K562 (cell line): Measurements from ENCODE around the gene ARHGAP22. TPM values are rescaled to one million over a fixed set of nuclear protein-coding genes. Genes with fewer than 3 reads are reported as not detected.

Source experiments
- CBFA2T2 ChIP-seq: fragments of 450-650 bp; conservative IDR thresholded peaks from 2 replicates; pipeline ENCODE4 v1.6.1; 2017; ENCODE audit warnings: mild to moderate bottlenecking
- CHCHD3 ChIP-seq: fragments of 250-450 bp; sonication (Bioruptor Pico); IDR thresholded peaks from 2 replicates; pipeline ENCODE4 v2.1.2; 2022; ENCODE audit warnings: mild to moderate bottlenecking
- NFRKB ChIP-seq: fragments of 450-650 bp; IDR thresholded peaks from 2 replicates; pipeline ENCODE4 v1.6.1; 2016; ENCODE audit warnings: low read depth
- POU5F1 ChIP-seq: fragments of 150-350 bp; IDR thresholded peaks from 2 replicates; pipeline ENCODE4 v1.6.1; 2014; ENCODE audit warnings: borderline replicate concordance, low read length, low read depth, mild to moderate bottlenecking; ENCODE audit not compliant: partially characterized antibody
- SMAD1 ChIP-seq: fragments of 150-350 bp; IDR thresholded peaks from 2 replicates; pipeline ENCODE4 v1.6.1; 2014; ENCODE audit warnings: low read length, low read depth; ENCODE audit not compliant: partially characterized antibody
- SREBF1 ChIP-seq: fragments of 150-350 bp; IDR thresholded peaks from 2 replicates; pipeline ENCODE4 v1.6.1; 2014; ENCODE audit warnings: antibody characterized with exemption, low read depth, low read length, borderline replicate concordance
- TARDBP ChIP-seq: fragments of 450-650 bp; IDR thresholded peaks from 2 replicates; pipeline ENCODE4 v1.6.1; 2016
- TEAD4 ChIP-seq, 2 experiments: sonication (generic) in 1 of 2; formaldehyde crosslinking in 1 of 2; IDR thresholded peaks; 2 replicates each; pipeline versions ENCODE4 v1.6.1 to v1.8.0; 2012 to 2022; ENCODE audit warnings: borderline replicate concordance in 1 of 2, inconsistent platforms in 1 of 2, low read length in 1 of 2, mild to moderate bottlenecking in 1 of 2, missing genetic modification reagents in 1 of 2
- ZC3H8 ChIP-seq: fragments of 450-650 bp; IDR thresholded peaks from 2 replicates; pipeline ENCODE4 v1.6.1; 2017
- ZKSCAN3 ChIP-seq: fragments of 250-450 bp; sonication (Bioruptor Pico); IDR thresholded peaks from 2 replicates; pipeline ENCODE4 v1.4.0; 2020
- ZNF354B ChIP-seq: fragments of 250-450 bp; sonication (Bioruptor Pico); IDR thresholded peaks from 2 replicates; pipeline ENCODE4 v1.4.0; 2020
- ZNF584 ChIP-seq: fragments of 200-800 bp; sonication (Bioruptor generic); IDR thresholded peaks from 2 replicates; pipeline ENCODE4 v1.6.1; 2016; ENCODE audit warnings: low read depth, mild to moderate bottlenecking, missing genetic modification characterization, missing compliant biosample characterization
- polyA plus RNA-seq, 8 experiments: library from polyadenylated mRNA; depleted of rRNA in 4 of 8; stranded (reverse) in 5 of 8; unstranded in 3 of 8; fragments of >200 nt; fragmentation: Nextera tagmentation in 2 of 8; fragmentation: Illumina TruSeq in 1 of 8; extraction: Ambion mirVana in 2 of 8; extraction: Trizol in 1 of 8; gene quantifications; 2 replicates each; pipeline versions ENCODE4 v1.2.1 to v1.2.3, GENCODE V29; 2011 to 2014; ENCODE audit warnings: inconsistent platforms in 1 of 8, missing spikeins in 1 of 8
- total RNA-seq, 7 experiments: library from RNA; depleted of rRNA in 6 of 7; stranded (reverse); fragments of >200 nt in 6 of 7; fragmentation: Illumina TruSeq in 2 of 7; extraction: Trizol in 2 of 7; gene quantifications; 2 replicates each; pipeline versions ENCODE4 v1.2.1 to v1.2.3, GENCODE V29; 2011 to 2021; ENCODE audit warnings: low replicate concordance in 1 of 7
- TF ChIP-seq, protein P1 (sequence below): fragments of 250-450 bp; sonication (Bioruptor Pico); IDR thresholded peaks from 2 replicates; pipeline ENCODE4 v1.5.0; 2021
- TF ChIP-seq, protein P2 (sequence below), 3 experiments: fragments of 200-800 bp in 1 of 3; sonication (Bioruptor generic) in 1 of 3; sonication (generic) in 1 of 3; formaldehyde crosslinking in 1 of 3; IDR thresholded peaks; 2 replicates each; pipeline versions ENCODE4 v1.6.1 to v1.8.0; 2016 to 2022; ENCODE audit warnings: mild to moderate bottlenecking in 2 of 3, missing compliant biosample characterization in 2 of 3, missing genetic modification characterization in 2 of 3, missing genetic modification reagents in 1 of 3
- TF ChIP-seq, protein P3 (sequence below): sonication (generic); formaldehyde crosslinking; IDR thresholded peaks from 2 replicates; pipeline ENCODE4 v1.8.1; 2023; ENCODE audit warnings: mild to moderate bottlenecking, missing genetic modification reagents
- TF ChIP-seq, protein P4 (sequence below): fragments of 250-450 bp; sonication (Bioruptor Pico); IDR thresholded peaks from 2 replicates; pipeline ENCODE4 v1.4.0; 2020; ENCODE audit warnings: mild to moderate bottlenecking
- TF ChIP-seq, protein P5 (sequence below): sonication (generic); formaldehyde crosslinking; IDR thresholded peaks from 2 replicates; pipeline ENCODE4 v1.8.1; 2023; ENCODE audit warnings: mild to moderate bottlenecking, missing genetic modification reagents, moderate library complexity
- TF ChIP-seq, protein P6 (sequence below): fragments of 450-650 bp; IDR thresholded peaks from 2 replicates; pipeline ENCODE4 v1.6.1; 2018; ENCODE audit not compliant: partially characterized antibody

The ARHGAP22 gene
- total and polyA plus RNA-seq, 9 of the 15 experiments (the other 6 are each of a cell fraction or from before 2014, with no cell fraction given) = 1.3 to 28.1 (median 12.7) TPM

DNA sequence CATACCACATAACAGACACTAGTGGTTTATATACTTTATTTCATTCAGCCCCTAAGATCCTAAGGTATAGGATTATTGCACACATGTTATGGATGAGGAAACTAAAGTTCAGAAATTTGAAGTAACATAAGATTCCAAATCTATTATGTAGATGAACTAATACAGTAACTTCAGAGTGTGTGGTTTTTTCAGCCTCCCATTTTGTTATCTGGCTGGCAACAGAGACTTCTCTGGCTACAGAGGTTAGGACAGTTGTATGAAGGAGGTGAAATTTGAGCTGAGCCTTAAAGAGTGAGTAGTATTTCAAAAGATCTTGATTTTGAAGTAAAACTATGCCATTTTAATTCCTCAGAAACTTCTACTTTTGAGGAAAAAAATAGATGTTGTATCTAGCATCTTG lies 173.0 kb downstream of the ARHGAP22 start (continued):
- TF ChIP-seq ZKSCAN3 (CRISPR knock-in tag) (no peak), POU5F1 (no peak), NFRKB (peak; percentile 79), ZNF584 (CRISPR knock-in tag) (no peak), SMAD1 (no peak), SREBF1 (no peak), ZC3H8 (no peak), CBFA2T2 (peak; percentile 51), CHCHD3 (CRISPR knock-in tag) (no peak), TEAD4 (IDR thresholded peaks at IDR 0.05; ENCODE audit: low read length) (peak; percentile 85), TEAD4 (CRISPR knock-in tag; IDR thresholded peaks at IDR 0.05; ENCODE audit: borderline replicate concordance) (no peak), TARDBP (no peak), ZNF354B (CRISPR knock-in tag) (no peak)
- TF ChIP-seq, protein P1, sequence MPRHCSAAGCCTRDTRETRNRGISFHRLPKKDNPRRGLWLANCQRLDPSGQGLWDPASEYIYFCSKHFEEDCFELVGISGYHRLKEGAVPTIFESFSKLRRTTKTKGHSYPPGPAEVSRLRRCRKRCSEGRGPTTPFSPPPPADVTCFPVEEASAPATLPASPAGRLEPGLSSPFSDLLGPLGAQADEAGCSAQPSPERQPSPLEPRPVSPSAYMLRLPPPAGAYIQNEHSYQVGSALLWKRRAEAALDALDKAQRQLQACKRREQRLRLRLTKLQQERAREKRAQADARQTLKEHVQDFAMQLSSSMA (CRISPR knock-in tag) = no peak
- TF ChIP-seq, protein P2, sequence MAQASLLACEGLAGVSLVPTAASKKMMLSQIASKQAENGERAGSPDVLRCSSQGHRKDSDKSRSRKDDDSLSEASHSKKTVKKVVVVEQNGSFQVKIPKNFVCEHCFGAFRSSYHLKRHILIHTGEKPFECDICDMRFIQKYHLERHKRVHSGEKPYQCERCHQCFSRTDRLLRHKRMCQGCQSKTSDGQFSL (CRISPR knock-in tag; IDR thresholded peaks at IDR 0.05) = no peak
- TF ChIP-seq, protein P2 (tag; IDR thresholded peaks at IDR 0.05) = no peak
- TF ChIP-seq, protein P3, sequence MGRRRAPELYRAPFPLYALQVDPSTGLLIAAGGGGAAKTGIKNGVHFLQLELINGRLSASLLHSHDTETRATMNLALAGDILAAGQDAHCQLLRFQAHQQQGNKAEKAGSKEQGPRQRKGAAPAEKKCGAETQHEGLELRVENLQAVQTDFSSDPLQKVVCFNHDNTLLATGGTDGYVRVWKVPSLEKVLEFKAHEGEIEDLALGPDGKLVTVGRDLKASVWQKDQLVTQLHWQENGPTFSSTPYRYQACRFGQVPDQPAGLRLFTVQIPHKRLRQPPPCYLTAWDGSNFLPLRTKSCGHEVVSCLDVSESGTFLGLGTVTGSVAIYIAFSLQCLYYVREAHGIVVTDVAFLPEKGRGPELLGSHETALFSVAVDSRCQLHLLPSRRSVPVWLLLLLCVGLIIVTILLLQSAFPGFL (CRISPR knock-in tag) = no peak
- TF ChIP-seq, protein P4, sequence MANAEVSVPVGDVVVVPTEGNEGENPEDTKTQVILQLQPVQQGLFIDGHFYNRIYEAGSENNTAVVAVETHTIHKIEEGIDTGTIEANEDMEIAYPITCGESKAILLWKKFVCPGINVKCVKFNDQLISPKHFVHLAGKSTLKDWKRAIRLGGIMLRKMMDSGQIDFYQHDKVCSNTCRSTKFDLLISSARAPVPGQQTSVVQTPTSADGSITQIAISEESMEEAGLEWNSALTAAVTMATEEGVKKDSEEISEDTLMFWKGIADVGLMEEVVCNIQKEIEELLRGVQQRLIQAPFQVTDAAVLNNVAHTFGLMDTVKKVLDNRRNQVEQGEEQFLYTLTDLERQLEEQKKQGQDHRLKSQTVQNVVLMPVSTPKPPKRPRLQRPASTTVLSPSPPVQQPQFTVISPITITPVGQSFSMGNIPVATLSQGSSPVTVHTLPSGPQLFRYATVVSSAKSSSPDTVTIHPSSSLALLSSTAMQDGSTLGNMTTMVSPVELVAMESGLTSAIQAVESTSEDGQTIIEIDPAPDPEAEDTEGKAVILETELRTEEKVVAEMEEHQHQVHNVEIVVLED (CRISPR knock-in tag) = no peak
- TF ChIP-seq, protein P5, sequence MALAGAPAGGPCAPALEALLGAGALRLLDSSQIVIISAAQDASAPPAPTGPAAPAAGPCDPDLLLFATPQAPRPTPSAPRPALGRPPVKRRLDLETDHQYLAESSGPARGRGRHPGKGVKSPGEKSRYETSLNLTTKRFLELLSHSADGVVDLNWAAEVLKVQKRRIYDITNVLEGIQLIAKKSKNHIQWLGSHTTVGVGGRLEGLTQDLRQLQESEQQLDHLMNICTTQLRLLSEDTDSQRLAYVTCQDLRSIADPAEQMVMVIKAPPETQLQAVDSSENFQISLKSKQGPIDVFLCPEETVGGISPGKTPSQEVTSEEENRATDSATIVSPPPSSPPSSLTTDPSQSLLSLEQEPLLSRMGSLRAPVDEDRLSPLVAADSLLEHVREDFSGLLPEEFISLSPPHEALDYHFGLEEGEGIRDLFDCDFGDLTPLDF = no peak
- TF ChIP-seq, protein P6, sequence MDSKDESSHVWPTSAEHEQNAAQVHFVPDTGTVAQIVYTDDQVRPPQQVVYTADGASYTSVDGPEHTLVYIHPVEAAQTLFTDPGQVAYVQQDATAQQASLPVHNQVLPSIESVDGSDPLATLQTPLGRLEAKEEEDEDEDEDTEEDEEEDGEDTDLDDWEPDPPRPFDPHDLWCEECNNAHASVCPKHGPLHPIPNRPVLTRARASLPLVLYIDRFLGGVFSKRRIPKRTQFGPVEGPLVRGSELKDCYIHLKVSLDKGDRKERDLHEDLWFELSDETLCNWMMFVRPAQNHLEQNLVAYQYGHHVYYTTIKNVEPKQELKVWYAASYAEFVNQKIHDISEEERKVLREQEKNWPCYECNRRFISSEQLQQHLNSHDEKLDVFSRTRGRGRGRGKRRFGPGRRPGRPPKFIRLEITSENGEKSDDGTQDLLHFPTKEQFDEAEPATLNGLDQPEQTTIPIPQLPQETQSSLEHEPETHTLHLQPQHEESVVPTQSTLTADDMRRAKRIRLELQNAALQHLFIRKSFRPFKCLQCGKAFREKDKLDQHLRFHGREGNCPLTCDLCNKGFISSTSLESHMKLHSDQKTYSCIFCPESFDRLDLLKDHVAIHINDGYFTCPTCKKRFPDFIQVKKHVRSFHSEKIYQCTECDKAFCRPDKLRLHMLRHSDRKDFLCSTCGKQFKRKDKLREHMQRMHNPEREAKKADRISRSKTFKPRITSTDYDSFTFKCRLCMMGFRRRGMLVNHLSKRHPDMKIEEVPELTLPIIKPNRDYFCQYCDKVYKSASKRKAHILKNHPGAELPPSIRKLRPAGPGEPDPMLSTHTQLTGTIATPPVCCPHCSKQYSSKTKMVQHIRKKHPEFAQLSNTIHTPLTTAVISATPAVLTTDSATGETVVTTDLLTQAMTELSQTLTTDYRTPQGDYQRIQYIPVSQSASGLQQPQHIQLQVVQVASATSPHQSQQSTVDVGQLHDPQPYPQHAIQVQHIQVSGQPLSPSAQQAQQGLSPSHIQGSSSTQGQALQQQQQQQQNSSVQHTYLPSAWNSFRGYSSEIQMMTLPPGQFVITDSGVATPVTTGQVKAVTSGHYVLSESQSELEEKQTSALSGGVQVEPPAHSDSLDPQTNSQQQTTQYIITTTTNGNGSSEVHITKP = no peak
